Ramos (cell line): ENCODE results near the gene CDKAL1.

Source experiments
- in situ Hi-C: fragments of 300-500 bp; cut with MboI; formaldehyde crosslinking; loops from one replicate; pipeline ENCODE4 v1.14.3; 2022; ENCODE audit warnings: low sequenced_read_pairs; ENCODE audit not compliant: unreplicated experiment

Gene CDKAL1

GRCh38 chr6:20931772-20932171, 397.5 kb downstream of the CDKAL1 start:
- in situ Hi-C loops, result no loop called here

GRCh38 chr6:20932284-20932683, 398.0 kb downstream of the CDKAL1 start:
- in situ Hi-C loops, result no loop called here

GRCh38 chr6:20933057-20933788, 399.0 kb downstream of the CDKAL1 start:
- in situ Hi-C loops, result no loop called here

GRCh38 chr6:20936949-20937348, 402.7 kb downstream of the CDKAL1 start:
- in situ Hi-C loops, result no loop called here

DNA sequence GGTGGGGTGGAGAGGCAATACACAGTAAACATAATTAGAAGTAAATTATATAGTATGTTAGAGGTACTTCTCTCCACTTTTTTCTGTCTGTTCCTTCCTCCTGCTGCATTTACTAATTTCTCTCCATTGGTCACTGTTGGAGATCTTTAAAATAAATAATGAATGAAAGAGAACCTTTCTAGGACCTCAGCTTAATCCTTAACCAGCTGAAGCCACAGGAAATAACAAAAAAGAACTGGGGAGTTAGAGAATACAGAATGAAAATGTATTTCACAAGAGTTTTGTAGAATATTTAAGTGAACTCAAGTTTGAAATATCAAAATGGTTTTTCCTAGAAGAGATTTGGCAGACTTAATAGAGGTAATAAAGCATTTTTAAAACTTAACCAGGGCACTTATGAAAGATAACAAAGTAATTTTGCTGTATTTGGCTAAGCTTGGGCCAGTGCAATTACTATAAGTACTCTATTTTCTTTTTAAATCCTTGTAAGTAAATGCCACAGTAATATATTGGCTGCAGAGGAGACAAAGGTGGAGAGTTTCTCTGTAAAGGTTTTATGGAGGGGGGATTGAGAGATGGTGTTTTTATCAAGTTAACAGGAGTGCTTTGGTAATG, 405.0 kb downstream of the CDKAL1 start:
- in situ Hi-C loops, result no loop called here

- in situ Hi-C loops, result no loop called here
Measured at GRCh38 chr6:20943040-20943627, 408.9 kb downstream of the CDKAL1 start.

DNA sequence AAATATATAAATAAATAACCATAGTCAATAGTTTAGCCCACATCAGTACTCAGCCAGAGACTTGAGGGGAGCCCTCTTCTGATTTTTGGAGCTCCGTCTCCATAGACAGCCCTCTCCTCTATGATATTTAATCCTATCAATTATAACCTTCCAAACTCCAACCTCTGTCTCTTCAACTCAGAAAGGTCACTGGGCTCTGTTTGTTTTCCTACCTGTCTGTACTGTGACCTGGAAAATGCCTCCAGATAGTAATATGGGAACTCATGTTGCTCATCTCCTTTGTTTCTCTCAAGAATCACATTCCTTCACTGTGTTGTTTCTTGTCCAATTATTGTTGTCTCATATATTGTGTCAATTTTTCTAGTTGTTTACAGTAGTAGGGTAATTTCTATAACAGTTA, 409.7 kb downstream of the CDKAL1 start:
- in situ Hi-C loops, result no loop called here

DNA sequence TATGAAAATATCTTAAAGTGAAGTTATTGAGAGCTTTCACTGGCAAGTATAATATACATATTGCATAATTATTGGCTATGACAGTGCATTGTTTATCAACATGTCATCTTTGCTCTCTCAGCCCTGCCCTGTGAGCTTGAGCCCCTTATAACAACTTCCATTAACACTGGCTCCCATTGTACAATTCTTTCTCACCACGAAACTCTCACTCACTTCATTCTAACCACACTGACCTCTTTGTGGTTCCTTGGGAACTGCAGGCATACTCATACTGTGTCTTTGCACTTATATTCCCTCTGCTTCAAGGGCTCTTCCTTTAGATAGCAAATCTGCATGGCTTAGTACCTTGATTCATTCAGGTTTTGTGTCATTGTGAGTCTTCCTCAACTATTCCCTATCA, 411.8 kb downstream of the CDKAL1 start:
- in situ Hi-C loops, result no loop called here

DNA sequence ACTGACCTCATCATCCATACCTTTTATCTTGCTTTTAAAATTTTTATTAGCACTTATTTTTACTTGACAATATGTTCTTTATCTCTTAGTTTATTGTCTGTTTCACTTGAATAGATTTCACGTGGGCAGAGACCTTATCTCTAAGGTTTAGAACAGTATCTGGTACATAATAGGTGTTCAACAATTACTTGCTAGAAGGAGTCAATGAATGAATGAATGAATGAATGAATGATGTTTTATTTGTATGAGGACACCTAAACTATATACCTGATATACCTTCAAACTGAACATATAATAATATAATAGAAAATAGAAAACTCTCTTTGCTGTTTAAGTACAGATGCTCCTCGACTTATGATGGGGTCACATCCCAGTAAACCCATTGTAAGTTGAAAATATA, 412.6 kb downstream of the CDKAL1 start:
- in situ Hi-C loops, result no loop called here

GRCh38 chr6:20947977-20948376, 413.7 kb downstream of the CDKAL1 start:
- in situ Hi-C loops, result no loop called here

- in situ Hi-C loops, result no loop called here
Measured at GRCh38 chr6:20948556-20948955, 414.3 kb downstream of the CDKAL1 start.

DNA sequence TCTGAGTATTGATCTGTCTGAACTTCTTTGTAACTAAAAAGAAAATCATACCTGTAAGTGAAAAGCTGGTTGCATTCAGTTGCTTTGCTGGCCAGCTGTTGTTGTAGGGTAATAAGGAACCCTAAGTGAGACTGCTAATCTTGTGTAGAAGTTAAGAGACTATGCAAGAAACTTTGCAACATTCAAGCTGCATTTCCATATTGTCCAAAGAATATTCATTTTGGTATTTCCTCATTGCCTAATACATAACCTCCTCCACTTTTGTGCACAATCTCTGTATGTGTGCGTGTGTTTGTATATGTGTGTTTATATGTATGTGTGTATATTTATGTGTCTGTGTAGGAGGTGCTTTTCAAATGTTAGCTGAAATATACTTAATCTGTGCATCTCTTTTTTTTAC, 414.9 kb downstream of the CDKAL1 start:
- in situ Hi-C loops, result no loop called here

- in situ Hi-C loops, result no loop called here
Measured at GRCh38 chr6:20952699-20953474, 418.6 kb downstream of the CDKAL1 start.

- in situ Hi-C loops, result no loop called here
Measured at GRCh38 chr6:20954315-20954714, 420.1 kb downstream of the CDKAL1 start.

GRCh38 chr6:20955131-20955530, 420.9 kb downstream of the CDKAL1 start:
- in situ Hi-C loops, result no loop called here

- in situ Hi-C loops, result no loop called here
Measured at GRCh38 chr6:20955751-20956150, 421.5 kb downstream of the CDKAL1 start.

DNA sequence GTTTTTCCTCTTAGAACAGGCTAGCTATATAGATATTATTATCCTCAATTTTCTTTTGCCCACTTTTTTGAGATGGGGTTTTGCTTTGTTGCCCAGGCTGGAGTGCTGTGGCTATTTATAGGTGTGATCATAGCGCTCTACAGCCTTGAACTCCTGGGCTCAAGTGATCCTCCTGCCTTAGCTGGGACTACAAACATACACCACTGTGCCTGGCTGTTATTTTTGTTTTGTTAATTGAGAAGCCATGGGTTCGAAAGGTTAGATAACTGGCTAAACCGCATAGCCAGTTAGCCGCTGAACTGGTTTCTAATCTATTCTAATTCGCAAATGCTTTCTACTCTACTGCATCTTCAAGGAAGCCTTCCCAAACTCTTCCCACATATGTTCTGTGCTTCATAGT, 425.8 kb downstream of the CDKAL1 start:
- in situ Hi-C loops, result no loop called here

GRCh38 chr6:20965276-20965675, 431.0 kb downstream of the CDKAL1 start:
- in situ Hi-C loops, result no loop called here

DNA sequence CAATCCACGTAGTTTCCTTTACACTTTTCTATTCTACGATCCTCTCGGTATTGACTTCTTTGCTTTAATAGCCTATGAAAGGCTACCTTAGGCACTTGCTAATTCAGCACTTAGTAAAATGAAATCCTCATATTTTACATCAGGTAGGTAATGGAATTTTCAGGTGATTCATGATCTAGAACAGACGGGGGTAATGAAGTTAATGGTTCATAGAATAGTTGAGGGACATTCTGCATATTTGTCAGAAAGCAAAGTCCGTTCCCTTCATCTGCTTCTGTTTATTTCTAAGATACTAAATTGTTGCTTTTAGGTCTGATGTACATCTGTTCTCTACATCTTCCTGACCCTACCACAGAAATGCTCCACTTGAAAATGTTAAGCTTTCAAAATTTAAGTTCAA, 431.7 kb downstream of the CDKAL1 start:
- in situ Hi-C loops, result no loop called here

DNA sequence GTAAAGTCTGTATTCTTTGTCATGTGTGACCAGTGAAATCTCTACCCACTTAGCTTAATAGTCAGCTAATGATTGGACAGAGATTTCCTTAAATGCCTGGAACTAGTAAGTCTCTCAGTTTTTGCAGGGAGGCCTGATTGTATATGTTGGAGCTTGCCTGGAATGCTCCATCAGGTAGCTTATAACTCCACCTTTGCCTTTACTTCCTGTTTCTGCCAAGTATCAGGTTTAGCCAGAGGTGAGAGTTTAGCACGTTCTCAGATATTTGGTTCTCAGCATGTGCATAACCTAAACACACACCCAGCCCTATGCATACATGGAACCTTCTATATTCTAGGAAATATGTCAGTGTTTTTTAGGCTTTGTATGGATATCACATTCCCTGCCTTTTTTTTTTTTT, 435.3 kb downstream of the CDKAL1 start:
- in situ Hi-C loops, result no loop called here

DNA sequence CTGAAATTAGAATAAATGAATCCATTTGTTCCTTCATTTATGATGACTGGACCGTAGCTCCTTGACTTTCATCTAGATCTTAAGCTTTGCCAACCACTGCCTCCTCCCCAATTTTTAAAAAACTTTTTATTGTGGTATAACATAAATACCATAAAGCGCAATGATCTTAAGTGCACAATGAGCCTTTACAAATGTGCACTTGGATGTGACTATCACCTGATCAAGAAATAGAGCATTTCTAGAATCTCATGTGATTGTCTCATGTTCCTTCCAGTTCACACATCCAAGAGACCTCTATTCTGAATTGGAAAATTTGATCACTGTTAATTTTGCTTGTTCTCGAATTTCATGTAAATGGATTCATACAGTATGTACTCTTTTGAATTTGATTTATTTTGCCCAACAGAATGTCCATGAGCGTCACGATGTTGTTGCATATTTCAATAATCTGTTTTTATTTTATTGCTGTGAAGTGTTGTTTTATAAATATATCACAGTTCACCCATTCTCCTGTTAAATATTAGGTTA, 442.2 kb downstream of the CDKAL1 start:
- in situ Hi-C loops, result no loop called here
